SK-N-SH treated with all-trans-retinoic acid at 6 μM for 48 hours (cell line): ENCODE measurements around the gene TRIM16.
"Not testable (repeated sequence)": the region's sequence is repeated elsewhere in the genome, so short reads cannot be mapped to it uniquely, and the experiment has no call there.

ENCODE experiments used
- CREB5 ChIP-seq: fragments of 250-450 bp; sonication (Bioruptor Pico); IDR thresholded peaks from 2 replicates; pipeline ENCODE4 v1.5.1; 2020; ENCODE audit warnings: low read depth, mild to moderate bottlenecking, moderate library complexity
- ISL1 ChIP-seq: fragments of 250-450 bp; sonication (Bioruptor Pico); IDR thresholded peaks from 2 replicates; pipeline ENCODE4 v2.1.2; 2022; ENCODE audit warnings: mild to moderate bottlenecking, moderate library complexity
- PATZ1 ChIP-seq: fragments of 250-450 bp; sonication (Bioruptor Pico); IDR thresholded peaks from 2 replicates; pipeline ENCODE4 v1.8.0; 2020; ENCODE audit warnings: mild to moderate bottlenecking, moderate library complexity, borderline replicate concordance
- SNAI2 ChIP-seq: fragments of 250-450 bp; sonication (Bioruptor Pico); IDR thresholded peaks from 2 replicates; pipeline ENCODE4 v1.5.0; 2020; ENCODE audit warnings: mild to moderate bottlenecking, moderate library complexity
- TCF4 ChIP-seq: fragments of 250-450 bp; sonication (Bioruptor Pico); IDR thresholded peaks from 2 replicates; pipeline ENCODE4 v1.8.0; 2021; ENCODE audit warnings: mild to moderate bottlenecking, moderate library complexity, borderline replicate concordance
- TOX ChIP-seq: fragments of 250-450 bp; sonication (Bioruptor Pico); IDR thresholded peaks from 2 replicates; pipeline ENCODE4 v1.8.0; 2021; ENCODE audit warnings: mild to moderate bottlenecking, moderate library complexity, borderline replicate concordance
- ZC3H10 ChIP-seq: fragments of 250-450 bp; sonication (Bioruptor Pico); IDR thresholded peaks from 2 replicates; pipeline ENCODE4 v1.5.1; 2021; ENCODE audit warnings: mild to moderate bottlenecking, moderate library complexity
- ZFP3 ChIP-seq: fragments of 250-450 bp; sonication (Bioruptor Pico); IDR thresholded peaks from 2 replicates; pipeline ENCODE4 v1.5.0; 2020; ENCODE audit warnings: mild to moderate bottlenecking, moderate library complexity
- ZNF565 ChIP-seq: fragments of 450-650 bp; formaldehyde crosslinking; conservative IDR thresholded peaks from 2 replicates; pipeline ENCODE4 v1.5.0; 2020; ENCODE audit warnings: low read depth, mild to moderate bottlenecking, moderate library complexity

- TF ChIP-seq SNAI2 (CRISPR knock-in tag); ZFP3 (CRISPR knock-in tag); ISL1; ZNF565 (CRISPR knock-in tag); TOX (CRISPR knock-in tag); PATZ1 (CRISPR knock-in tag); ZC3H10 (CRISPR knock-in tag); TCF4 (CRISPR knock-in tag); CREB5 (CRISPR knock-in tag): not testable (repeated sequence)
These were observed 94.3 kb downstream of the TRIM16 start for GRCh38 chr17:15589544-15590536.
